ENCODE data around the gene UNC79.

The UNC79 gene

GRCh38 chr14:93544212-93544611, 113.5 kb downstream of the UNC79 start:
- Histone ChIP-seq H3K36me3 (ENCODE audit: low read length) (no peaks in the 10 kb centered on the region), H3K9me2 (replicated peaks; ENCODE audit: insufficient read depth, low read length) (no peaks in the 10 kb centered on the region), H3K27ac (ENCODE audit: low read depth, low read length) (no peak overlapping the region), H3K4me3 (ENCODE audit: insufficient read depth, low read length, poor library complexity, severe bottlenecking) (no peak overlapping the region), H3K9ac (ENCODE audit: low read length) (no peak overlapping the region), H4K20me1 (ENCODE audit: low read depth, low read length) (no peaks in the 10 kb centered on the region), H3F3A (ENCODE audit: insufficient read depth) (no peaks in the 10 kb centered on the region), H3K79me2 (ENCODE audit: insufficient read depth, low read length) (no peaks in the 10 kb centered on the region), H3K9me3 (ENCODE audit: insufficient read depth, low read length) (no peaks in the 10 kb centered on the region), H3K27me3 (ENCODE audit: low read length) (no peaks in the 10 kb centered on the region), H2AFZ (ENCODE audit: low read depth, low read length, severe bottlenecking) (no peak overlapping the region), H3K4me2 (ENCODE audit: low read depth, low read length, poor library complexity, severe bottlenecking) (no peak overlapping the region)
- TF ChIP-seq, protein P1, sequence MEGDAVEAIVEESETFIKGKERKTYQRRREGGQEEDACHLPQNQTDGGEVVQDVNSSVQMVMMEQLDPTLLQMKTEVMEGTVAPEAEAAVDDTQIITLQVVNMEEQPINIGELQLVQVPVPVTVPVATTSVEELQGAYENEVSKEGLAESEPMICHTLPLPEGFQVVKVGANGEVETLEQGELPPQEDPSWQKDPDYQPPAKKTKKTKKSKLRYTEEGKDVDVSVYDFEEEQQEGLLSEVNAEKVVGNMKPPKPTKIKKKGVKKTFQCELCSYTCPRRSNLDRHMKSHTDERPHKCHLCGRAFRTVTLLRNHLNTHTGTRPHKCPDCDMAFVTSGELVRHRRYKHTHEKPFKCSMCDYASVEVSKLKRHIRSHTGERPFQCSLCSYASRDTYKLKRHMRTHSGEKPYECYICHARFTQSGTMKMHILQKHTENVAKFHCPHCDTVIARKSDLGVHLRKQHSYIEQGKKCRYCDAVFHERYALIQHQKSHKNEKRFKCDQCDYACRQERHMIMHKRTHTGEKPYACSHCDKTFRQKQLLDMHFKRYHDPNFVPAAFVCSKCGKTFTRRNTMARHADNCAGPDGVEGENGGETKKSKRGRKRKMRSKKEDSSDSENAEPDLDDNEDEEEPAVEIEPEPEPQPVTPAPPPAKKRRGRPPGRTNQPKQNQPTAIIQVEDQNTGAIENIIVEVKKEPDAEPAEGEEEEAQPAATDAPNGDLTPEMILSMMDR (IDR thresholded peaks at IDR 0.05; ENCODE audit: insufficient read depth, low read length, poor library complexity, severe bottlenecking): no peak
- TF ChIP-seq EZH2phosphoT487 (conservative IDR thresholded peaks at IDR 0.05; ENCODE audit: low read length): no peak

GRCh38 chr14:93546642-93547041, 115.9 kb downstream of the UNC79 start:
- Histone ChIP-seq H3K4me2 (ENCODE audit: low read depth, low read length, poor library complexity, severe bottlenecking) (no peak overlapping the region), H3K79me2 (ENCODE audit: insufficient read depth, low read length) (no peaks in the 10 kb centered on the region), H3K9me2 (replicated peaks; ENCODE audit: insufficient read depth, low read length) (no peaks in the 10 kb centered on the region), H3K27me3 (ENCODE audit: low read length) (no peaks in the 10 kb centered on the region), H3K4me3 (ENCODE audit: insufficient read depth, low read length, poor library complexity, severe bottlenecking) (no peak overlapping the region), H3K36me3 (ENCODE audit: low read length) (no peaks in the 10 kb centered on the region), H3K27ac (ENCODE audit: low read depth, low read length) (no peak overlapping the region), H3F3A (ENCODE audit: insufficient read depth) (no peaks in the 10 kb centered on the region), H4K20me1 (ENCODE audit: low read depth, low read length) (no peaks in the 10 kb centered on the region), H3K9ac (ENCODE audit: low read length) (no peak overlapping the region), H3K9me3 (ENCODE audit: insufficient read depth, low read length) (no peaks in the 10 kb centered on the region), H2AFZ (ENCODE audit: low read depth, low read length, severe bottlenecking) (no peak overlapping the region)
- no peak for TF ChIP-seq EZH2phosphoT487 (conservative IDR thresholded peaks at IDR 0.05; ENCODE audit: low read length)
- TF ChIP-seq, protein P1 (IDR thresholded peaks at IDR 0.05; ENCODE audit: insufficient read depth, low read length, poor library complexity, severe bottlenecking): no peak

- Histone ChIP-seq H3F3A (ENCODE audit: insufficient read depth) (no peaks in the 10 kb centered on the region), H3K9me2 (replicated peaks; ENCODE audit: insufficient read depth, low read length) (no peaks in the 10 kb centered on the region), H3K4me3 (ENCODE audit: insufficient read depth, low read length, poor library complexity, severe bottlenecking) (no peak overlapping the region), H3K4me2 (ENCODE audit: low read depth, low read length, poor library complexity, severe bottlenecking) (no peak overlapping the region), H3K9ac (ENCODE audit: low read length) (no peak overlapping the region), H4K20me1 (ENCODE audit: low read depth, low read length) (no peaks in the 10 kb centered on the region), H2AFZ (ENCODE audit: low read depth, low read length, severe bottlenecking) (no peak overlapping the region), H3K27ac (ENCODE audit: low read depth, low read length) (no peak overlapping the region), H3K27me3 (ENCODE audit: low read length) (no peaks in the 10 kb centered on the region), H3K9me3 (ENCODE audit: insufficient read depth, low read length) (no peaks in the 10 kb centered on the region), H3K79me2 (ENCODE audit: insufficient read depth, low read length) (no peaks in the 10 kb centered on the region), H3K36me3 (ENCODE audit: low read length) (no peaks in the 10 kb centered on the region)
- TF ChIP-seq EZH2phosphoT487 (conservative IDR thresholded peaks at IDR 0.05; ENCODE audit: low read length): no peak
- TF ChIP-seq, protein P1 (IDR thresholded peaks at IDR 0.05; ENCODE audit: insufficient read depth, low read length, poor library complexity, severe bottlenecking): no peak
These were observed 117.5 kb downstream of the UNC79 start for GRCh38 chr14:93548102-93548843.
